Measurements from ENCODE around the gene ACKR1.

DNA sequence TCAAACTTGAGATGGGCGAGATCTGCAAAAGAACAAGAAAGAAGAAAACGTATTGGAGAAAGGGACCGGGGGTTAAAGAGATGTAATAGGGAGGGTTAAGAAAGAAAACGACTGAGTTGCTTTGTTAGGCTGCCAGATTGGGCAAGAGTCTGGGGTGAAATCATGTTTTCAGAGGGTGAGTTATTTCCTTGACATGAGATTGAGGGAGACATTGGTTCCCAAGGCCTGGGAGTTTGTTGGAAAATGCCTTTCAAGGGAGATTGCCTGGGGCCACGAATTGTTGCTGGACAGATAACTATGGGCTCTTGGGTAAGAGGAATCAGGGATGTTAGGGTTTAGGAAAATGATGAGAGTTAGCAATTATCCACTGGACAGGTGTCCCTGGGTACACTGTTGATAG, 34.0 kb upstream of the ACKR1 start:
- TF ChIP-seq, protein P1, sequence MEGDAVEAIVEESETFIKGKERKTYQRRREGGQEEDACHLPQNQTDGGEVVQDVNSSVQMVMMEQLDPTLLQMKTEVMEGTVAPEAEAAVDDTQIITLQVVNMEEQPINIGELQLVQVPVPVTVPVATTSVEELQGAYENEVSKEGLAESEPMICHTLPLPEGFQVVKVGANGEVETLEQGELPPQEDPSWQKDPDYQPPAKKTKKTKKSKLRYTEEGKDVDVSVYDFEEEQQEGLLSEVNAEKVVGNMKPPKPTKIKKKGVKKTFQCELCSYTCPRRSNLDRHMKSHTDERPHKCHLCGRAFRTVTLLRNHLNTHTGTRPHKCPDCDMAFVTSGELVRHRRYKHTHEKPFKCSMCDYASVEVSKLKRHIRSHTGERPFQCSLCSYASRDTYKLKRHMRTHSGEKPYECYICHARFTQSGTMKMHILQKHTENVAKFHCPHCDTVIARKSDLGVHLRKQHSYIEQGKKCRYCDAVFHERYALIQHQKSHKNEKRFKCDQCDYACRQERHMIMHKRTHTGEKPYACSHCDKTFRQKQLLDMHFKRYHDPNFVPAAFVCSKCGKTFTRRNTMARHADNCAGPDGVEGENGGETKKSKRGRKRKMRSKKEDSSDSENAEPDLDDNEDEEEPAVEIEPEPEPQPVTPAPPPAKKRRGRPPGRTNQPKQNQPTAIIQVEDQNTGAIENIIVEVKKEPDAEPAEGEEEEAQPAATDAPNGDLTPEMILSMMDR (IDR thresholded peaks at IDR 0.05; ENCODE audit: low read depth, low read length, poor library complexity, severe bottlenecking) = no peak
- no peak for TF ChIP-seq EZH2phosphoT487 (IDR thresholded peaks at IDR 0.05; ENCODE audit: borderline replicate concordance, low read length)
